Measurements from ENCODE around the gene CTNNA1. TPM values are rescaled to one million over a fixed set of nuclear protein-coding genes. Genes with fewer than 3 reads are reported as not detected.
"Not testable (repeated sequence)": the region's sequence is repeated elsewhere in the genome, so short reads cannot be mapped to it uniquely, and the experiment has no call there.

The CTNNA1 gene
- total and polyA plus RNA-seq, 4 donors = 208 to 295 (median 253) TPM

DNA sequence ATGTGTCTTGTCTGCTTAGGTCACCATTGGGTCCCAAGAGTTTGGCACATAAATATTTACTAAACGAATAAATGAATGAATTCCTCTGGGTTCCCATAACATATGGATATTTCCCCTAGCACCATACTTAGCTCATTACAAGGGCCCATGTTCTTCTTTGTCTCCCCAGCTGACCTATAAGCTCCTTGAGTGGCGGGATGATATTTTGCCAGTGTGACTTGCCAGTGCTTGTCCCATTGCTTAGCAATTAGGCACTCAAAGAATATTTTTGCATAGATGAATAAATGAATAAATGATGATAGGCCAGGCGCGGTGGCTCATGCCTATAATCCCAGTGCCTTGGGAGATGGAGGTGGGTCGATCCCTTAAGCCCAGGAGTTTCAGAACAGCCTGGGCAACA, 16.9 kb upstream of the CTNNA1 start:
- H3K9me3 ChIP-seq (ENCODE audit: control insufficient read depth, insufficient read depth, low read length) = no peaks in the 10 kb centered on the region
- no peak overlapping the region for H3K27ac ChIP-seq (ENCODE audit: low read depth, low read length)
- H3K4me1 ChIP-seq (ENCODE audit: control insufficient read depth, insufficient read depth, low read length) = no peaks in the 10 kb centered on the region
- peak in 1 of 6 donors; percentile 33 for DNase-seq (ENCODE audit: low read depth in 4 of 6, low spot score in 6 of 6)
- H3K36me3 ChIP-seq (ENCODE audit: control insufficient read depth, insufficient read depth, low read length) = no peaks in the 10 kb centered on the region
- no peak overlapping the region for H3K4me3 ChIP-seq (ENCODE audit: low read depth, low read length)
- no peaks in the 10 kb centered on the region for H3K27me3 ChIP-seq (ENCODE audit: control insufficient read depth, insufficient read depth, low read length)
- WGBS (ENCODE audit: insufficient coverage) = no CpG with 5 or more reads among the region's 5 CpGs

DNA sequence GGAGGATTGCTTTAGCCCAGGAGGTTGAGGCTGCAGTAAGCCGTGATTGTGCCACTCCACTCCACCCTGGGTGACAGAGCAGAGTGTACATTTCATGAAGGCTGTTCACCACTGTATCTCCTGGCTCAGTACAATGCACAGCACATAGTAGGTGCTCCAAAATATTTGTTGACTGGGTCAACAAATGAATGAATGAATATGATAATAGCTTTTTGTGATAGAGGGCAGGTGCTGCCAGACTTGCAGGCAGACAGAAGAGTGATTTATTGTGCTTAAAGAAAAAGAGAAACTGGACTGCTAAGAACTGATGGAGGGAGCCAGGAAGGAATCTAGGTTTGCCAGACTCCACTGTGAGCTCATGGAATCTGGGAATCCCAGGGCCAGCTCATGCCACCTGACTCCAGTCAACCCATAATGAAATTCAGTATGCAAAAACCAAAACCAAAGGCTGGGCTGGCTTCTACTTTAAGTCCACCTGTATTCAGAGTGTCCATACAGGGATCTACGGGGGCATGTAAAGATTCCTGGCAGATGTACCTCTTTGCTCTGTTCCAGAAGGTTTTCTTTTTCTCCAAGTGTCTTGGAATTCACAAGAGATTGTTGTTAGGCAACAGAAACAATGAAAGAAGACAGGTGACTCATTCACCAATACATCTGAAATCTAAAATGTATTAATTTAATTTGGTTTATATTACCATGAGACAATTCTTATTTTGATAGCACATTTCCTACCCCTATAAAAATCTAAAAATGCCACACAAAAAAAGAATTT, 15.5 kb upstream of the CTNNA1 start:
- H3K36me3 ChIP-seq (ENCODE audit: control insufficient read depth, insufficient read depth, low read length) = no peaks in the 10 kb centered on the region
- H3K4me3 ChIP-seq (ENCODE audit: low read depth, low read length) = no peak overlapping the region
- no peaks in the 10 kb centered on the region for H3K9me3 ChIP-seq (ENCODE audit: control insufficient read depth, insufficient read depth, low read length)
- WGBS (ENCODE audit: insufficient coverage) = 83% methylated on average over 1 of the region's 2 CpGs
- H3K27ac ChIP-seq (ENCODE audit: low read depth, low read length) = no peak overlapping the region
- H3K4me1 ChIP-seq (ENCODE audit: control insufficient read depth, insufficient read depth, low read length) = no peaks in the 10 kb centered on the region
- H3K27me3 ChIP-seq (ENCODE audit: control insufficient read depth, insufficient read depth, low read length) = no peaks in the 10 kb centered on the region
- no peak for DNase-seq (ENCODE audit: low read depth in 4 of 6, low spot score in 6 of 6)

DNA sequence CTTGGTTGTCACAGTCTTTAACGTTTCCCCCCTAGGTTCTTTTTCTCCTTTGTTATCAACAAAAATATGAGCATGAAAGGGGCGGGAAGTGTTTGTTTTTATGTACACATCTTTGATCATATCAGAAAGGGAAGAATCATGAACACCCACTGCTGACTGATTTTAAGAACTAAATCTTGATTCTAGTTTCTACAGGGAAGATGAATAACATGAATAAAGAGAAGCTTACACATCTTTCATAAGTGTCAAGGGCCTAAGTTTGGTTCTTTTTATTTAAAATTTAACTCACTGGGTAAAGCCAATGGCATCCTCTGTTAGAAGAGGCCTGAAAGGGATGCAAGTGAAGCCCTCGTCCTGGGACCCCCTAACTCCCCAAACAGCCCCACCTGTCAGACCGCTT, 14.8 kb upstream of the CTNNA1 start:
- Histone ChIP-seq H3K36me3 (ENCODE audit: control insufficient read depth, insufficient read depth, low read length) (no peaks in the 10 kb centered on the region), H3K27ac (ENCODE audit: low read depth, low read length) (no peak overlapping the region), H3K27me3 (ENCODE audit: control insufficient read depth, insufficient read depth, low read length) (no peaks in the 10 kb centered on the region), H3K9me3 (ENCODE audit: control insufficient read depth, insufficient read depth, low read length) (no peaks in the 10 kb centered on the region), H3K4me1 (ENCODE audit: control insufficient read depth, insufficient read depth, low read length) (no peaks in the 10 kb centered on the region), H3K4me3 (ENCODE audit: low read depth, low read length) (no peak overlapping the region)
- WGBS (ENCODE audit: insufficient coverage) = no CpG with 5 or more reads among the region's 4 CpGs
- no peak for DNase-seq (ENCODE audit: low read depth in 4 of 6, low spot score in 6 of 6)

DNA sequence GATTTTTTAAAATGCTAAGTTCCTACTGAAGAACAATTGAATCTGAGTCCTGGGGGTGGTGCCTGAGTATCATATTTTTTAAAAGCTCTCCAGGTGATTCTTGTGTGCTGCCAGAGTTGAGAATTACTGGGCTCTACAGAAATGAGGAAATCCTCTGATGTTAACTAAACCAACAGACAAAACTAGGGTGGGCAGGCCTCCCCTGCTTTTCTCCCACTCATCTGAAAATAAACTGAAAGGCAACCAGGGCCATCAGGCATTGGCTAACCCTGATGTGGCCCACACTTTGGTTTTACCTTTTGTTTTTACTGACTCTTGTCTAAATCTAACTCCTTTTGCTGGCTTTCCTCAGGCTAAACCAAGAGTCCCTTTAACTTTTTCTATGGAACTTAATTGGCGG, 13.3 kb upstream of the CTNNA1 start:
- DNase-seq (ENCODE audit: low read depth in 4 of 6, low spot score in 6 of 6) = peak in 1 of 6 donors; percentile 48
- H3K36me3 ChIP-seq (ENCODE audit: control insufficient read depth, insufficient read depth, low read length) = no peaks in the 10 kb centered on the region
- H3K27ac ChIP-seq (ENCODE audit: low read depth, low read length) = no peak overlapping the region
- H3K27me3 ChIP-seq (ENCODE audit: control insufficient read depth, insufficient read depth, low read length) = no peaks in the 10 kb centered on the region
- no peaks in the 10 kb centered on the region for H3K4me1 ChIP-seq (ENCODE audit: control insufficient read depth, insufficient read depth, low read length)
- 100% methylated on average over 1 of the region's 1 CpG for WGBS (ENCODE audit: insufficient coverage)
- no peak overlapping the region for H3K4me3 ChIP-seq (ENCODE audit: low read depth, low read length)
- no peaks in the 10 kb centered on the region for H3K9me3 ChIP-seq (ENCODE audit: control insufficient read depth, insufficient read depth, low read length)

DNA sequence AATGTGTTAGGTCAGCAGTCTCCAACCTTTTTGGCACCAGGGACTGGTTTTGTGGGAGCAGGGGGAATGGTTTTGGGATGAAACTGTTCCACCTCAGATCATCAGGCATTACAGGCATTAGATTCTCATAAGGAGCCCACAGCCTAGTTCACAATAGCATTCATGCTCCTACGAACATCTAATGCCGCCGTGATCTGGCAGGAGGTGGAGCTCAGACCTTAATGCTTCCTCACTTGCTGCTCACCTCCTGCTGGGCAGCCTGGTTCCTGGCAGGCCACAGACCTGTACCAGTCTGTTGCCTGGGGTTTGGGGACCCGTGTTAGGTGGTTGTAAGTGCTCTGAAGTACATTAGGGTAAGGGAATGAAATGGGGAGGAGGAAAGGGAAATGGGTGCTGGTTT, 9.7 kb upstream of the CTNNA1 start:
- H3K27me3 ChIP-seq (ENCODE audit: control insufficient read depth, insufficient read depth, low read length) = no peaks in the 10 kb centered on the region
- no peaks in the 10 kb centered on the region for H3K9me3 ChIP-seq (ENCODE audit: control insufficient read depth, insufficient read depth, low read length)
- no peak overlapping the region for H3K4me3 ChIP-seq (ENCODE audit: low read depth, low read length)
- H3K36me3 ChIP-seq (ENCODE audit: control insufficient read depth, insufficient read depth, low read length) = no peaks in the 10 kb centered on the region
- no peak overlapping the region for H3K27ac ChIP-seq (ENCODE audit: low read depth, low read length)
- WGBS (ENCODE audit: insufficient coverage) = 36% methylated on average over 4 of the region's 4 CpGs
- H3K4me1 ChIP-seq (ENCODE audit: control insufficient read depth, insufficient read depth, low read length) = no peaks in the 10 kb centered on the region
- no peak for DNase-seq (ENCODE audit: low read depth in 4 of 6, low spot score in 6 of 6)

DNA sequence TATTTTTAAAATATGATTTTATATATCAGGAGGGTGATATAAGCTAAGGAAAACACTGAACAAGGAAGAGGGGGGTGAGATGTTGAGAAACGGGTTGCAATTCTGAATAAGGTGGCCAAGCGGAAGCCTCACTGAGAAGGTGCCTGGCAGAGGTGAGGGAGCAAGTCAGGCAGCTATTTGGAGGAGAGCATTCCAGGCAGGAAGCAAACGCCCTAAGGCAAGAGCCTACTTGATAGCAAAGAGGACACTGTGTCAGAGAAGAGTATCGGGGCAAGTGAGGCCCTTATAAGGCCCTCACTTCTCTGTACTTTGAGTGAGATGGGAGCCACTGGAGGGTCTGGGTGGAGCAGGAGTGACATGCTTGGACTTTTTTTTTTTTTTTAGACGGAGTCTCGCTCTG, 8.0 kb upstream of the CTNNA1 start:
- Histone ChIP-seq H3K27ac (ENCODE audit: low read depth, low read length) (no peak overlapping the region), H3K4me1 (ENCODE audit: control insufficient read depth, insufficient read depth, low read length) (no peaks in the 10 kb centered on the region), H3K27me3 (ENCODE audit: control insufficient read depth, insufficient read depth, low read length) (no peaks in the 10 kb centered on the region), H3K4me3 (ENCODE audit: low read depth, low read length) (no peak overlapping the region), H3K36me3 (ENCODE audit: control insufficient read depth, insufficient read depth, low read length) (no peaks in the 10 kb centered on the region), H3K9me3 (ENCODE audit: control insufficient read depth, insufficient read depth, low read length) (no peaks in the 10 kb centered on the region)
- no peak for DNase-seq (ENCODE audit: low read depth in 4 of 6, low spot score in 6 of 6)
- WGBS (ENCODE audit: insufficient coverage) = 93% methylated on average over 5 of the region's 6 CpGs

DNA sequence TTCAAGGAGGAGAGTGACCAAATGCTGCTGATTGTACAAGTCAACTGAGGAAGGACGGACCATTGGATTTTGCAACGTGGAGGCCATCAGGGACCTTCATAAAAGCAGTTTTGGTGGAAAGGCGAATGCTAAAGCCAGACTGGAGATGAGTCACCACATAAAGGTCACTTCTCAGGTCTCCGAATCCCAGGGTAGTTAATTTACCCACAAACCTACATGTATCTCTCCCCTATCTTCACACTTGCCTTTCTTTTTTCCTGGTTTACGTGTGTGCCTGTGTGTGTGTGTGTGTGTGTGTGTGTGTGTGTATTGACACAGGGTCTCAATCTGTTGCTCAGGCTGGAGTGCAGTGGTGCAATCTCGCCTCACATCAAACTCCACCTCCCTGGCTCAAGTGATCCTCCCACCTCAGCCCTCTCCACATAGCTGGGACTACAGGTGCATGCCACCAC, 4.6 kb upstream of the CTNNA1 start:
- Histone ChIP-seq H3K9me3 (ENCODE audit: control insufficient read depth, insufficient read depth, low read length) (no peaks in the 10 kb centered on the region), H3K27me3 (ENCODE audit: control insufficient read depth, insufficient read depth, low read length) (peaks cover 2% of the 10 kb centered on the region), H3K36me3 (ENCODE audit: control insufficient read depth, insufficient read depth, low read length) (no peaks in the 10 kb centered on the region), H3K4me1 (ENCODE audit: control insufficient read depth, insufficient read depth, low read length) (peaks cover 8% of the 10 kb centered on the region), H3K27ac (ENCODE audit: low read depth, low read length) (no peak overlapping the region), H3K4me3 (ENCODE audit: low read depth, low read length) (no peak overlapping the region)
- no peak for DNase-seq (ENCODE audit: low read depth in 4 of 6, low spot score in 6 of 6)
- WGBS (ENCODE audit: insufficient coverage) = 83% methylated on average over 2 of the region's 6 CpGs

DNA sequence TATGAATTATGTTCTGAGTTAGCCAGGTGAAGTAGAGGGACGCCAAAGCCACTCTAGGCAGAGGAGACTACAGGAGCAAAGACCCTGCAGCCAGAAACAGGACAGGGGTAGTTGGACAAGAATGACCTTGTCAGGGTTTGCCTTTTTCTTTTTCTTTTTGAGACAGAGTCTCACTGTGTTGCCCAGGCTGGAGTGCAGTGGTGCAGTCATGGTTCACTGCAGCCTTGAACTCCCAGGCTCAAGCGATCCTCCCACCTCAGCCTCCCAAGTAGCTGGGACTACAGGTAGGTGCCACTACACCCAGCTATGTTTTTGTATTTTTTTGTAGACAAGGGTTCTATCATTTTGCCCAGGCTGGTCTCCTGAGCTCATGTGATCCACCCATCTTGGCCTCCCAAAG, 1.9 kb upstream of the CTNNA1 start:
- H3K4me1 ChIP-seq (ENCODE audit: control insufficient read depth, insufficient read depth, low read length) = peaks cover 18% of the 10 kb centered on the region
- not testable (repeated sequence) for H3K27me3 ChIP-seq (ENCODE audit: control insufficient read depth, insufficient read depth, low read length); H3K36me3 ChIP-seq (ENCODE audit: control insufficient read depth, insufficient read depth, low read length); DNase-seq (ENCODE audit: low read depth in 4 of 6, low spot score in 6 of 6); H3K9me3 ChIP-seq (ENCODE audit: control insufficient read depth, insufficient read depth, low read length); H3K27ac ChIP-seq (ENCODE audit: low read depth, low read length); H3K4me3 ChIP-seq (ENCODE audit: low read depth, low read length)
- WGBS (ENCODE audit: insufficient coverage) = 100% methylated on average over 1 of the region's 2 CpGs

DNA sequence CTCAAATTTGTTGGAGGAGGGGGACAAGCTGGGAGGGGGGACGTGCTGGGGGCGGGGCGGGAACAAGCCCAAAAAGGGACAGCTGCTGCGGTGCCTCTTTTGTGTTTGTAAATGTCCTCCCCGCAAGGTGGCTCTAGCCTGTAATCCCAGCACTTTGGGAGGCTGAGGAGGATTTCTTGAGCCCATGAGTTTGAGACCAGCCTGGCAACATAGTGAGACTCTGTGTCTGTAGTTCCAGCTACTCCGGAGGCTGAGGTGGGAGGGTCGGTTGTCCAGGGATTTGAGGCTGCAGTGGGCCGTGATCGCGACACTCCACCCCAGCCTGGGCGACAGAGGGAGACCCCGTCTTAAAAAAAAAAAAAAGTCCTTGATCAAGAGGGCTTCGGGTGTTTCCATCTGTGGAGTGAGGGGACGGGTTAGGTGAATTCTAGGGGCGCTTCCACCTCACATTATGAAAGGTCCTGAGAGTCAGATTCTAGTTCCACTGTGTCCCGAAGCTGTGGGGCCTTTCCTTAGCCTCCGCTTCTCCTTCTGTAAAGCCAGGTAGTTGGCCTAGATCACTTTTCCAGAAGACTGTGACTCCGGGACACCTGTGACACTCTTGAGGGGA, 779 bp upstream of the CTNNA1 start:
- peak in 2 of 6 donors; percentile 47 to 52 for DNase-seq (ENCODE audit: low read depth in 4 of 6, low spot score in 6 of 6)
- peaks cover 18% of the 10 kb centered on the region for H3K4me1 ChIP-seq (ENCODE audit: control insufficient read depth, insufficient read depth, low read length)
- no peaks in the 10 kb centered on the region for H3K9me3 ChIP-seq (ENCODE audit: control insufficient read depth, insufficient read depth, low read length)
- WGBS (ENCODE audit: insufficient coverage) = 20% methylated on average over 15 of the region's 18 CpGs
- H3K36me3 ChIP-seq (ENCODE audit: control insufficient read depth, insufficient read depth, low read length) = no peaks in the 10 kb centered on the region
- peaks cover 8% of the 10 kb centered on the region for H3K27me3 ChIP-seq (ENCODE audit: control insufficient read depth, insufficient read depth, low read length)
- peak overlapping the region; percentile 84 for H3K4me3 ChIP-seq (ENCODE audit: low read depth, low read length)
- peak overlapping the region; percentile 60 for H3K27ac ChIP-seq (ENCODE audit: low read depth, low read length)
